Raji (cell line): ENCODE results near the gene INSRR.

Experiments
- POLR2A ChIP-seq: IDR thresholded peaks from 2 replicates; pipeline ENCODE4 v1.6.1; 2011; ENCODE audit warnings: low read depth, low read length, control low read depth; ENCODE audit not compliant: insufficient read depth

The INSRR gene

DNA sequence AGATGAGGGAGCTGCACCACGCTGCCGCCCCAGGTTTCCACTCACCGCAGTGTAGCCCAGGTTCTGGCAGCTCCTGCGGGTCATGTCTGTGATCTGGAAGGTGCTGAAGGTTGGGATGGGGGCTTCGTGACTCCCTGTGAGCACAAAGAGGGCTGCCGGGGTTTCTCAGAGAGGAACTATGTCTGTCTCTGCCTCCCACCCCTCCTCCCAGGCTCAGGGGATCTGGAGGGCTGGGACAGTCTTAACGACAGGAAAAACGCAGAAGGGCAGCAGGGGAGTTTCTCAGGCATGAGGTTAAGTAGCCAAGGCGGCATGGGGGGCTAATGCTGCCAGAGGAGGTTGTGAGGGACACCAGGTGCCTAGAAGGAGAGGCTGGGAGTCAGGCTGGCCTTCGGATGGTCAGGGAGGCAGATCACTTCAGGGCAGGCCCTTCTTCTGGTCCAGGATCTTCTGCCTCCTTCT lies 42.9 kb downstream of the INSRR start:
- TF ChIP-seq POLR2A, result no peak

- TF ChIP-seq POLR2A, result no peak
These were observed 43.5 kb downstream of the INSRR start for GRCh38 chr1:156815307-156815826.

GRCh38 chr1:156814571-156815260 lies 44.2 kb downstream of the INSRR start:
- TF ChIP-seq POLR2A, result no peak

DNA sequence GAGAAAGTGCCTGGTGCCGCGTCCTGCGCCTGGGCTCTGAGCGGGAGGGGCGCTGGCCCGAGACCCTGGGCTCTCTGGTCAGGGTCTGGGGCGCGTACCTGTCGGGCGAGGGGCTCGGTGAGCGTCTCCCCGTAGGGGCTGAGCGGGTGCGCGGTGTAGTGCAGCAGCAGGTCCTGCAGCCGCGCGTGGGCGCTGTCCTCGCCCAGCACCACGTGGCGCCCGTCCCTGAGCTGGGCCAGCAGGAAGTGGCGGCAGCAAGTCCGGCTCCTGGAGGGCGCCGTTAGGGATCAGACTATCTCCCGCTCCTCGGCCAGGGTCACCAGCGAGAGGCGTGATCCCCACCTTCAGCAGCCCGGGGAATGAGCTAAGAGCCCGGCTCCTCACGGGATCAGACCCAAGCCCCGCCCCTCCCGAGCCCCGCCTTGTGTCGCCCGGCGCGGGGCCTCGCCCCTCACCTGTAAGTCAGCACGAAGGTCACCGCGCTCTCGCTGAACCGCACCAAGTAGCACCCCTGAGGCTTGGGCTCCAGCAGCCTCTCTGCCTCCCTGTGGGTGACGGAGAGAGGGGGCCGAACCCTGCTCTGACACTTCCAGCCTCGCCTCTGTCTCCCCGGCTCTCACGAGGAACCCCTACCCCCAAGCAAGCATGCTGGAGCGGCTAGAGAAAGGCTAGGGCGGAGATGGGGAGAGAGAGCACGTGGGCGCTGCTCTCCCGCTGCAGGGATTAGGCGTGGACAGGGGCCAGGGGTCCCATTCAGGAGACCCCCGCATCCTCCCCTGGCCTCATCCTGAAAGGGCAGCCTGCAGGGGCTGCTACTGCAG lies 45.0 kb downstream of the INSRR start:
- no peak for TF ChIP-seq POLR2A

DNA sequence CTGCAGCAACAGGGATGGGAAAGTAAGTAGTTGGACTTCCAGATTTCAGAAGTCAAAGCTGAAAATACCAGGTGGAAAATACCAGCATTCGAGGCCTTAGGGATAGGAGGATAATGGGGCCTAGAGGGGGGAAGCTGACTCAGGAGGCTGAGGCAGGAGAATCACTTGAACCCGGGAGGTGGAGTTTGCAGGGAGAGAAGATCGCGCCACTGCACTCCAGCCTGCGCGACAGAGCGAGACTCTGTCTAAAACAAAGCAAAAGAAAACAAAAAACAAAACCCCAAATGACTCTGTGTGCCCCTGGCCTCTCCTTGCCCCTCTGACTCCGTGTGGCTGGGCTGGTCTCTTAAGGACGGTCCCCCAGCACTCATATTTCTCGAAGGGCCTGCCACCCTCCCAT lies 45.6 kb downstream of the INSRR start:
- TF ChIP-seq POLR2A, result no peak

DNA sequence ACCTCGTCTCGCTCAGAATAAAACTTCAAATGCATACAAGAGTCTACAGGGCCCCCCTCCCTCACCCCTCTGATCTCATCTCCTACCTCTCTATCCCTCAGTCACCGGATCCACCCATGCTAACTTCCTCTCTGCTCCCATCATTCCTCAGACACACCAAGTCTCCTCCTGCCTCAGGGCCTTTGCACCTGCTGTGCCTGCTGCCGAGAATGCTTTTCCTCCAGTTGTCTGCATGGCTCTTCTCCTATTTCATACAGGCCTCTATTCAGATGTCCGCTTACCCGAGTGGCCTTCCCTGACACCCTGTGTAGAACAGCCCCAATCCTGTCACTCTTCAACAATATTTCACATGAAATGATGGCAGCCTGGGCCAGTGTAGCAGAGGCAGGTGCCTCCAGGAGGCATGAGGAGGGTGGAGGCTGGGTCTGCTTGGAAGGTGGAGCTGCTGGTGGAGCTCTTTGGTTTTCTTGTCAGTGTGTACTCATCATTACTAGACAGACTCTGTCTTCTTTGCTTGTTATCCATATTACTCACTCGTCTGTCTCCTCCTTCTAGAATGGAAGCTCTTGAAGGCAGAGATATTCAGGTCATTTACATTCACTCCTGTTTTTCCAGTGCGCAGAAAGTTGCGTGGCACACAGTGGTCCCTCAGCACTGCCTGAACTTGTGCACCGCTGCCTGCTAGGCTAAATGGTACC lies 46.5 kb downstream of the INSRR start:
- no peak for TF ChIP-seq POLR2A

GRCh38 chr1:156811168-156811567 lies 47.7 kb downstream of the INSRR start:
- no peak for TF ChIP-seq POLR2A

- TF ChIP-seq POLR2A, result no peak
These were observed 49.1 kb downstream of the INSRR start for GRCh38 chr1:156809711-156810366.

- no peak for TF ChIP-seq POLR2A
These were observed 49.6 kb downstream of the INSRR start for GRCh38 chr1:156809281-156809680.

DNA sequence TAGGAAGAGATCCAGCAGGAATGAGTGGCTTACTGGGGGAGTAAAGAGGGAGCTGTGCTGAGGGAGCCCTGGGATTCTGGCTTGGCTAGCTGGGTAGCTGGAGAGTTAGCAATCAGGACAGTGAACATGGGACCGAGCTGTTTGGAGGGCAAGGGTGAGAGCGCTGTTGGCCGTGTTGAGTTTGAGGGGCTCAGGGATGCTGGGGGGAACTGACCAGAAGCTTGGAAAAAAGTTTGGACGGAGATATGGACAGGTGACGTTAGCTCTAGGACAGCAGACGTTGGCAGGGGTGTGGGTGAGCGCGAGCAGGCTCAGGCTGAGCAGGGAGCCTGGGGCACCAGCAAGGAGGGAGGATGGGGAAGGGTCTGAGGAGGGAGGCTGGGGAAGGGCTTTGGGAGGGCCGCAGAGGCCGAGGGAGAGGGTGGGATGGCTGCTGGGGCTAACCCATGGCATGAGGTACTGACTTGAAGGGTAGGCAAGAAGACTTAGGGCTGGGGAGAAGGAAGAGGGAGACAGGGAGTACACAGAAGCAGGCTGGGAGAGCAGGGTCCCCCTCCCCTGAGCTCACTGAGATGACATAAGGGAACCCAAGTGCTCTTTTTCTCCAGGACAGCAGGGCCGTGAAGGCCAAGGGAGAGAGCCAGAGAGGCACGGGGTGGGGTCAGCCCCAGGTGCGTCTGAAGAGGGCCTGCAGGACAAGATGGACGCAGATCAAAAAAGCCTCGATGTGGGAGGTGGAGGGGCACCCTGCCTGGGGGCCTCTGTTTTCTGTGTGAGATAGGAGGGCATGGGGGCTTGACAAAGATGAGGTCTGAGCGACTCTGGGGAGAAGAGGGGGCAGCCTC lies 50.5 kb downstream of the INSRR start:
- TF ChIP-seq POLR2A, result no peak

DNA sequence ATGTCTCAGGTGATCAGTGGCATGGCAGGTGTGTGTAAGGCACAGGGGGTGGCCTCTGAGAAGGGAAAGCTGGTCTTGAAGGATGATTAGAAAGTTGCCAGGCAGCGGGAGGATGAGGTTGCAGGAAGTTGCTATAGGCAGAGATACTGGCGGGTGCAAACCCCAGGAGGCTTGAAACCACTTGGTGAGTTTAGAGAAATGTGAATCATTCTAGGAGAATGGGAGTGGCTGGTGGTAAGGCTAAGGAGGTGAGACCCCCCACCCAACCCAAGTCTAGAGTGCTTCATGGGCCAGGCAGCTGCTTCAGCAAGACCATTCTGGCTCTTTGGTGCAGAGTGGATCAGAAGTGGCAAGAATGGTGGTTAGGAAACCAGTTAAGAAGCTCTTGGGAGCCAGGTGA lies 51.3 kb downstream of the INSRR start:
- no peak for TF ChIP-seq POLR2A

GRCh38 chr1:156806512-156807440 lies 52.1 kb downstream of the INSRR start:
- TF ChIP-seq POLR2A, result no peak

DNA sequence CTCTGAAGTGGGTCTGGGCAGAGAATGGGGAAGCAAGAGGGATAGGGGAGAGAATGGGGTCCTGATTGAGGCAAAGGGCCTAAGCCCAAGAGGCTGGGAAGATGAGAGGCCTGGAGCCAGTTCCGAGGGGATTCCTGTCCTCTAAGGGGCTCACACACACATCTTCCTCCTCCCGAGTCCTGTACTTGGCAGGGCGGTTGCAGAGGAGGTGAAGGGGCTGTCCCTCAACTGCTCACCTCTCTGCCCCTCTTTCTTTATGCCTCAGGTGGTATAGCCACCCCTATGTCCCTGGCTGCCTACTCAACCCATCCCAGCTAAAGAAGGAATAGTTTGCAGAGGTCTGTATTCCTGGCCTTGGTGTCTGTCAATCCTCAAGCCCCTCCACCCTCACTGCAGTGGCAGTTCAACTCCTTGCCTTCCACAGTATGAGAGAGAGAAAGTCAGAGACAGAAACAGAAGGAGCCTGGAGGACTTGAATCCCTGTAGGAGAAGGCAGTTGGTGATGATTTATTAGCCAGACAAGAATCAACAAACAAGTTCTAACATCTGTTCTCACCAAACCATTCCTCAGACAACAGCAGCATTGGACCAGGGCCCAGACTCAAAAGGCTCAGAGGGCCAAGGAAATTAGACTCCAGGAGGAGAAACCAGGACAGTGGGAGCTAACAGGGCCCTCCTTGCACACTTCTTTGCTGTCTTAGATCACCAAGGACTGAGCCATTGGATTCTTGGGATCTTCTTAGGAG lies 53.0 kb downstream of the INSRR start:
- TF ChIP-seq POLR2A, result no peak
